Liver (tissue), 9 donors: ENCODE measurements around the gene CENPF. TPM values are rescaled to one million over a fixed set of nuclear protein-coding genes. Genes with fewer than 3 reads are reported as not detected.

ENCODE experiments used
- DNase-seq: peaks from one replicate; pipeline ENCODE4 v3.0.0-alpha.2; 2017; ENCODE audit warnings: low spot score
- H3K27ac ChIP-seq, 2 donors: one replicate each; pipeline ENCODE4 v1.7.0; 2013; ENCODE audit warnings: inconsistent platforms in 2 of 2, low read length in 2 of 2, control low read depth in 1 of 2, low read depth in 1 of 2, mild to moderate bottlenecking in 1 of 2
- H3K27me3 ChIP-seq, 4 donors: one replicate each; pipeline versions ENCODE4 v1.6.1 to v1.7.0; 2013; ENCODE audit warnings: low read length in 3 of 4, inconsistent platforms in 1 of 4, mild to moderate bottlenecking in 1 of 4, moderate library complexity in 1 of 4; ENCODE audit not compliant: control insufficient read depth in 4 of 4, insufficient read depth in 4 of 4
- H3K36me3 ChIP-seq, 4 donors: one replicate each; pipeline versions ENCODE4 v1.6.1 to v1.7.0; 2013; ENCODE audit warnings: low read length in 3 of 4, mild to moderate bottlenecking in 3 of 4, low read depth in 1 of 4, moderate library complexity in 1 of 4; ENCODE audit not compliant: control insufficient read depth in 4 of 4, insufficient read depth in 3 of 4
- H3K4me1 ChIP-seq, 4 donors: one replicate each; pipeline versions ENCODE4 v1.6.1 to v1.7.0; 2013; ENCODE audit warnings: low read length in 3 of 4, mild to moderate bottlenecking in 3 of 4, moderate library complexity in 1 of 4; ENCODE audit not compliant: control insufficient read depth in 4 of 4, insufficient read depth in 4 of 4
- H3K4me3 ChIP-seq, 3 donors: one replicate each; pipeline versions ENCODE4 v1.6.1 to v1.7.0; 2013; ENCODE audit warnings: low read length in 3 of 3, control low read depth in 1 of 3, low read depth in 1 of 3, mild to moderate bottlenecking in 1 of 3
- H3K9ac ChIP-seq, 2 donors: one replicate each; pipeline ENCODE4 v1.7.0; 2013; ENCODE audit warnings: low read length in 2 of 2, mild to moderate bottlenecking in 2 of 2, moderate library complexity in 2 of 2, control low read depth in 1 of 2, low read depth in 1 of 2
- H3K9me3 ChIP-seq, 4 donors: one replicate each; pipeline versions ENCODE4 v1.6.1 to v1.7.0; 2013; ENCODE audit warnings: low read length in 3 of 4; ENCODE audit not compliant: control insufficient read depth in 4 of 4
- ATF3 ChIP-seq: IDR thresholded peaks from 2 replicates; pipeline ENCODE4 v1.6.1; 2016; ENCODE audit warnings: antibody characterized with exemption
- FOXA1 ChIP-seq: IDR thresholded peaks from 2 replicates; pipeline ENCODE4 v1.6.1; 2016; ENCODE audit warnings: antibody characterized with exemption
- GABPA ChIP-seq, 2 donors: IDR thresholded peaks in 1 of 2; conservative IDR thresholded peaks in 1 of 2; 2 replicates each; pipeline ENCODE4 v1.6.1; 2016; ENCODE audit warnings: antibody characterized with exemption in 2 of 2, mild to moderate bottlenecking in 1 of 2, moderate library complexity in 1 of 2
- HNF4A ChIP-seq, 2 donors: conservative IDR thresholded peaks; 2 replicates each; pipeline ENCODE4 v1.6.1; 2016; ENCODE audit warnings: antibody characterized with exemption in 2 of 2, mild to moderate bottlenecking in 2 of 2
- HNF4G ChIP-seq: IDR thresholded peaks from 2 replicates; pipeline ENCODE4 v1.6.1; 2016; ENCODE audit warnings: antibody characterized with exemption
- JUND ChIP-seq, 2 donors: IDR thresholded peaks; 2 replicates each; pipeline ENCODE4 v1.6.1; 2016; ENCODE audit warnings: antibody characterized with exemption in 2 of 2
- RAD21 ChIP-seq, 2 donors: IDR thresholded peaks; 2 replicates each; pipeline ENCODE4 v1.6.1; 2016; ENCODE audit warnings: antibody characterized with exemption in 2 of 2, mild to moderate bottlenecking in 2 of 2
- RXRA ChIP-seq, 2 donors: IDR thresholded peaks; 2 replicates each; pipeline ENCODE4 v1.6.1; 2017 to 2018; ENCODE audit warnings: antibody characterized with exemption in 2 of 2, mild to moderate bottlenecking in 1 of 2
- SP1 ChIP-seq: IDR thresholded peaks from 2 replicates; pipeline ENCODE4 v1.6.1; 2018; ENCODE audit warnings: antibody characterized with exemption, mild to moderate bottlenecking
- TAF1 ChIP-seq: conservative IDR thresholded peaks from 2 replicates; pipeline ENCODE4 v1.6.1; 2016; ENCODE audit warnings: antibody characterized with exemption, mild to moderate bottlenecking
- YY1 ChIP-seq: IDR thresholded peaks from 2 replicates; pipeline ENCODE4 v1.6.1; 2016; ENCODE audit warnings: antibody characterized with exemption, mild to moderate bottlenecking
- whole genome bisulfite sequencing: extraction: QIAGEN DNeasy Blood & Tissue Kit; methylation state at CpG from one replicate; pipeline ENCODE4 v1.1.7; 2013; 5-methylcytosine and 5-hydroxymethylcytosine counted together
- polyA plus RNA-seq, 2 donors: library from polyadenylated mRNA; stranded (reverse) in 1 of 2; unstranded in 1 of 2; fragments of 200-250 nt in 1 of 2; fragments of >200 nt in 1 of 2; fragmentation: Nextera tagmentation in 1 of 2; extraction: Ambion mirVana in 1 of 2; gene quantifications; one replicate each; pipeline versions ENCODE4 v1.2.1 to v1.2.3, GENCODE V29; 2013 to 2015
- total RNA-seq, 2 donors: library from RNA; depleted of rRNA; stranded (reverse); fragments of >200 nt; gene quantifications; one replicate each; pipeline ENCODE4 v1.2.3, GENCODE V29; 2014
- TF ChIP-seq, protein P1 (sequence below): IDR thresholded peaks from 2 replicates; pipeline ENCODE4 v1.6.1; 2016; ENCODE audit warnings: antibody characterized with exemption
- TF ChIP-seq, protein P2 (sequence below): IDR thresholded peaks from 2 replicates; pipeline ENCODE4 v1.6.1; 2016; ENCODE audit warnings: antibody characterized with exemption
- TF ChIP-seq, protein P3 (sequence below): IDR thresholded peaks from 2 replicates; pipeline ENCODE4 v1.6.1; 2016; ENCODE audit warnings: antibody characterized with exemption, mild to moderate bottlenecking
- donor health status: healthy.
- donor health status: healthy.
- donor health status: healthy.
- donor health status: healthy.
- donor health status: healthy.

The CENPF gene
- total and polyA plus RNA-seq, 4 donors, result 0.08 to 47.3 (median 1.5) TPM

GRCh38 chr1:214563881-214564280 is 39.1 kb upstream of the CENPF start:
- Histone ChIP-seq H3K36me3 (no peaks in the 10 kb centered on the region), H3K4me1 (no peaks in the 10 kb centered on the region), H3K27ac (no peak overlapping the region), H3K9me3 (no peaks in the 10 kb centered on the region), H3K4me3 (no peak overlapping the region), H3K9ac (no peak overlapping the region), H3K27me3 (peaks cover 0 to 9% (median 3%) of the 10 kb centered on the region in 4 donors)
- TF ChIP-seq SP1 (no peak), FOXA1 (no peak), ATF3 (no peak), RAD21 (IDR thresholded peaks at IDR 0.05) (no peak), YY1 (no peak), JUND (IDR thresholded peaks at IDR 0.05) (no peak)
- TF ChIP-seq, protein P1, sequence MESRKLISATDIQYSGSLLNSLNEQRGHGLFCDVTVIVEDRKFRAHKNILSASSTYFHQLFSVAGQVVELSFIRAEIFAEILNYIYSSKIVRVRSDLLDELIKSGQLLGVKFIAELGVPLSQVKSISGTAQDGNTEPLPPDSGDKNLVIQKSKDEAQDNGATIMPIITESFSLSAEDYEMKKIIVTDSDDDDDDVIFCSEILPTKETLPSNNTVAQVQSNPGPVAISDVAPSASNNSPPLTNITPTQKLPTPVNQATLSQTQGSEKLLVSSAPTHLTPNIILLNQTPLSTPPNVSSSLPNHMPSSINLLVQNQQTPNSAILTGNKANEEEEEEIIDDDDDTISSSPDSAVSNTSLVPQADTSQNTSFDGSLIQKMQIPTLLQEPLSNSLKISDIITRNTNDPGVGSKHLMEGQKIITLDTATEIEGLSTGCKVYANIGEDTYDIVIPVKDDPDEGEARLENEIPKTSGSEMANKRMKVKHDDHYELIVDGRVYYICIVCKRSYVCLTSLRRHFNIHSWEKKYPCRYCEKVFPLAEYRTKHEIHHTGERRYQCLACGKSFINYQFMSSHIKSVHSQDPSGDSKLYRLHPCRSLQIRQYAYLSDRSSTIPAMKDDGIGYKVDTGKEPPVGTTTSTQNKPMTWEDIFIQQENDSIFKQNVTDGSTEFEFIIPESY, result no peak
- TF ChIP-seq, protein P2, sequence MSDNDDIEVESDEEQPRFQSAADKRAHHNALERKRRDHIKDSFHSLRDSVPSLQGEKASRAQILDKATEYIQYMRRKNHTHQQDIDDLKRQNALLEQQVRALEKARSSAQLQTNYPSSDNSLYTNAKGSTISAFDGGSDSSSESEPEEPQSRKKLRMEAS, result no peak
- DNase-seq, result no peak

DNA sequence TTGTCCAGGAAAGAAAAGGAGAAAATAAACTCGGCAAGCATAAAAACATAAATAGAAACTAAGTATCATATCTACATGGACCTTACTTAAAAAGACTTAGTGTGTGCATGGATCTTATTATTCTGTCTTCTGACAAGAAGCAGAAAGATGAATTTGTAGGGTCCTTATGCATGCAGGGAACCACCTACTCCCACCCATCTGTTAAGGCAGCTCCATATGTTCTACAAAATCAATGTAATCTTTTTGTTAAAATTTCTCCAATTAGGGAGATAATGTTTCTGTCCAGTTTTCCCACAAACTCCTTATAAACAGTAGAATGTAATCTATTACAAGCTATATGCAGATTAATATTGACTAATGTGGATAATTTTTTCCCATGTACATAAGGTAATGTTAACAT is 37.7 kb upstream of the CENPF start:
- H3K4me3 ChIP-seq, result no peak overlapping the region
- no peak for DNase-seq
- 87% methylated on average over 1 of the region's 1 CpG for WGBS
- TF ChIP-seq, protein P3, sequence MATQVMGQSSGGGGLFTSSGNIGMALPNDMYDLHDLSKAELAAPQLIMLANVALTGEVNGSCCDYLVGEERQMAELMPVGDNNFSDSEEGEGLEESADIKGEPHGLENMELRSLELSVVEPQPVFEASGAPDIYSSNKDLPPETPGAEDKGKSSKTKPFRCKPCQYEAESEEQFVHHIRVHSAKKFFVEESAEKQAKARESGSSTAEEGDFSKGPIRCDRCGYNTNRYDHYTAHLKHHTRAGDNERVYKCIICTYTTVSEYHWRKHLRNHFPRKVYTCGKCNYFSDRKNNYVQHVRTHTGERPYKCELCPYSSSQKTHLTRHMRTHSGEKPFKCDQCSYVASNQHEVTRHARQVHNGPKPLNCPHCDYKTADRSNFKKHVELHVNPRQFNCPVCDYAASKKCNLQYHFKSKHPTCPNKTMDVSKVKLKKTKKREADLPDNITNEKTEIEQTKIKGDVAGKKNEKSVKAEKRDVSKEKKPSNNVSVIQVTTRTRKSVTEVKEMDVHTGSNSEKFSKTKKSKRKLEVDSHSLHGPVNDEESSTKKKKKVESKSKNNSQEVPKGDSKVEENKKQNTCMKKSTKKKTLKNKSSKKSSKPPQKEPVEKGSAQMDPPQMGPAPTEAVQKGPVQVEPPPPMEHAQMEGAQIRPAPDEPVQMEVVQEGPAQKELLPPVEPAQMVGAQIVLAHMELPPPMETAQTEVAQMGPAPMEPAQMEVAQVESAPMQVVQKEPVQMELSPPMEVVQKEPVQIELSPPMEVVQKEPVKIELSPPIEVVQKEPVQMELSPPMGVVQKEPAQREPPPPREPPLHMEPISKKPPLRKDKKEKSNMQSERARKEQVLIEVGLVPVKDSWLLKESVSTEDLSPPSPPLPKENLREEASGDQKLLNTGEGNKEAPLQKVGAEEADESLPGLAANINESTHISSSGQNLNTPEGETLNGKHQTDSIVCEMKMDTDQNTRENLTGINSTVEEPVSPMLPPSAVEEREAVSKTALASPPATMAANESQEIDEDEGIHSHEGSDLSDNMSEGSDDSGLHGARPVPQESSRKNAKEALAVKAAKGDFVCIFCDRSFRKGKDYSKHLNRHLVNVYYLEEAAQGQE, result no peak
- no peak for TF ChIP-seq YY1
- TF ChIP-seq TAF1, result no peak
- TF ChIP-seq RXRA (IDR thresholded peaks at IDR 0.05), result no peak
- TF ChIP-seq HNF4G, result no peak
- no peak for TF ChIP-seq RAD21 (IDR thresholded peaks at IDR 0.05)
- TF ChIP-seq HNF4A (conservative IDR thresholded peaks at IDR 0.05), result no peak
- no peak for TF ChIP-seq GABPA (IDR thresholded peaks at IDR 0.05 in 1 of 2, conservative IDR thresholded peaks at IDR 0.05 in 1 of 2)
- no peak overlapping the region for H3K27ac ChIP-seq
- H3K27me3 ChIP-seq, result peaks cover 0 to 5% (median 2%) of the 10 kb centered on the region in 4 donors
- H3K4me1 ChIP-seq, result no peaks in the 10 kb centered on the region
- no peaks in the 10 kb centered on the region for H3K36me3 ChIP-seq
- no peaks in the 10 kb centered on the region for H3K9me3 ChIP-seq
- H3K9ac ChIP-seq, result no peak overlapping the region
